ENCODE measurements around the gene GINS3. TPM values are rescaled to one million over a fixed set of nuclear protein-coding genes. Genes with fewer than 3 reads are reported as not detected.

The GINS3 gene
- total RNA-seq, 1 donor from 2014 or later, result 6.9 TPM

DNA sequence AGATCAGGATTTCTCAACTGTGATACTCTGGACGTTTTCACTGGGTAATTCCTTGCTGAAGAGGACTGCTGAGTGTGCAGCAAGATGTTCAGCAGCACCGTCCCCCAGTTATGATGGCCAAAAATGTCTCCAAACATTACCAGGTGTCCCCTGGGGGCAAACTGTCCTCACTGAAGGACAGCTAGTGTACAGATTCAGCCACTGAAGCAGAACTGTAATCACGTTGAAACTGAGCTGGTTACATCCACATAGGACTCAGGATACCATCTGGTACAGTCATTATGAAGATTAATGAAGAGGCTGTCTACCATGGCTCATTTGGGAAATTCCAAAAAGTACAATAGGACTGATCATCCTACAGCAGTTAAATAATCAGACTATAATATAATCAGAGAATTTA lies 43.3 kb upstream of the GINS3 start:
- no peak overlapping the region for H3K27ac Mint-ChIP-seq
- ATAC-seq (ENCODE audit: low read depth) (no peak), DNase-seq (no peak)
- no peaks in the 10 kb centered on the region for H3K4me1 Mint-ChIP-seq
- ChIA-PET CTCF (interaction anchor here (0.9 to 2.8 kb wide), 2 partner anchors 13 to 138 kb away, joined by 3 to 15 read pairs; no protein-coding TSS in a partner anchor), POLR2A (no interaction called here)
- intact Hi-C loops (cut with micrococcal nuclease), result no loop called here
- H3K4me3 Mint-ChIP-seq, result no peak overlapping the region
- TF ChIP-seq, protein P1, sequence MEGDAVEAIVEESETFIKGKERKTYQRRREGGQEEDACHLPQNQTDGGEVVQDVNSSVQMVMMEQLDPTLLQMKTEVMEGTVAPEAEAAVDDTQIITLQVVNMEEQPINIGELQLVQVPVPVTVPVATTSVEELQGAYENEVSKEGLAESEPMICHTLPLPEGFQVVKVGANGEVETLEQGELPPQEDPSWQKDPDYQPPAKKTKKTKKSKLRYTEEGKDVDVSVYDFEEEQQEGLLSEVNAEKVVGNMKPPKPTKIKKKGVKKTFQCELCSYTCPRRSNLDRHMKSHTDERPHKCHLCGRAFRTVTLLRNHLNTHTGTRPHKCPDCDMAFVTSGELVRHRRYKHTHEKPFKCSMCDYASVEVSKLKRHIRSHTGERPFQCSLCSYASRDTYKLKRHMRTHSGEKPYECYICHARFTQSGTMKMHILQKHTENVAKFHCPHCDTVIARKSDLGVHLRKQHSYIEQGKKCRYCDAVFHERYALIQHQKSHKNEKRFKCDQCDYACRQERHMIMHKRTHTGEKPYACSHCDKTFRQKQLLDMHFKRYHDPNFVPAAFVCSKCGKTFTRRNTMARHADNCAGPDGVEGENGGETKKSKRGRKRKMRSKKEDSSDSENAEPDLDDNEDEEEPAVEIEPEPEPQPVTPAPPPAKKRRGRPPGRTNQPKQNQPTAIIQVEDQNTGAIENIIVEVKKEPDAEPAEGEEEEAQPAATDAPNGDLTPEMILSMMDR (IDR thresholded peaks at IDR 0.05), result no peak
- no peaks in the 10 kb centered on the region for H3K36me3 Mint-ChIP-seq (ENCODE audit: low read depth)
- peaks cover 15% of the 10 kb centered on the region for H3K27me3 Mint-ChIP-seq
- no peaks in the 10 kb centered on the region for H3K9me3 Mint-ChIP-seq

DNA sequence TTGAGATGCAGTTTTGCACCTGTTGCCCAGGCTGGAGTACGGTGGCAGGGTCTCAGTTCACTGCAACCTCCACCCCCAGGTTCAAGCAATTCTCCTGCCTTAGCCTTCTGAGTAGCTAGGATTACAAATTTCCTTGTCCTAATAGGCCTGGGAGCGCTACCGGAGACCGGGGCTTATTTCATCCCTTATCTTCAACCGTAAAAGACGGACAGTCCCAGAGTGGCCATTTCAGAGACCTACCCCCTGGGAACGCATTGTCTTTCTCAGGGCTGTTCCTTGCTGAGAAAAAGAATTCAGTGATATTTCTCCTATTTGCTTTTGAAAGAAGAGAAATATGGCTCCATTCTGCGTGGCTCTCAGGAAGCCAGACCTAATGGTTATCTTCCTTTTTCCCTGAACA lies 39.6 kb upstream of the GINS3 start:
- H3K4me1 Mint-ChIP-seq, result no peaks in the 10 kb centered on the region
- peaks cover under 1% of the 10 kb centered on the region for H3K9me3 Mint-ChIP-seq
- H3K36me3 Mint-ChIP-seq (ENCODE audit: low read depth), result no peaks in the 10 kb centered on the region
- CTCF ChIA-PET, result interaction anchor here (1.7 kb wide), 1 partner anchor 135 kb away, joined by 4 read pairs; no protein-coding TSS in a partner anchor
- ATAC-seq (ENCODE audit: low read depth) (no peak), DNase-seq (no peak)
- H3K27me3 Mint-ChIP-seq, result peaks cover 13% of the 10 kb centered on the region
- intact Hi-C loops (cut with micrococcal nuclease), result loop anchor here (10.0 kb wide), 1 partner anchor 62 kb away; no protein-coding TSS in a partner anchor
- no peak overlapping the region for H3K27ac Mint-ChIP-seq
- no peak overlapping the region for H3K4me3 Mint-ChIP-seq
- POLR2A ChIA-PET, result no interaction called here
- TF ChIP-seq, protein P1 (IDR thresholded peaks at IDR 0.05), result no peak

- H3K27ac Mint-ChIP-seq, result no peak overlapping the region
- intact Hi-C loops (cut with micrococcal nuclease), result no loop called here
- H3K4me3 Mint-ChIP-seq, result no peak overlapping the region
- ChIA-PET POLR2A (no interaction called here), CTCF (no interaction called here)
- TF ChIP-seq, protein P1 (IDR thresholded peaks at IDR 0.05), result no peak
- ATAC-seq (ENCODE audit: low read depth), result no peak
- no peak for DNase-seq
- H3K9me3 Mint-ChIP-seq, result peaks cover 23% of the 10 kb centered on the region
- H3K4me1 Mint-ChIP-seq, result no peaks in the 10 kb centered on the region
- no peaks in the 10 kb centered on the region for H3K36me3 Mint-ChIP-seq (ENCODE audit: low read depth)
- H3K27me3 Mint-ChIP-seq, result peaks cover 17% of the 10 kb centered on the region
Measured at GRCh38 chr16:58360041-58360634, 32.1 kb upstream of the GINS3 start.

- intact Hi-C loops (cut with micrococcal nuclease), result no loop called here
- ChIA-PET CTCF (no interaction called here), POLR2A (no interaction called here)
- ATAC-seq (ENCODE audit: low read depth), result no peak
- TF ChIP-seq, protein P1 (IDR thresholded peaks at IDR 0.05), result no peak
- Mint-ChIP-seq H3K27ac (no peak overlapping the region), H3K27me3 (peaks cover 22% of the 10 kb centered on the region), H3K36me3 (ENCODE audit: low read depth) (no peaks in the 10 kb centered on the region), H3K4me3 (no peak overlapping the region), H3K4me1 (no peaks in the 10 kb centered on the region), H3K9me3 (peaks cover 23% of the 10 kb centered on the region)
- DNase-seq, result no peak
Measured at GRCh38 chr16:58361726-58362125, 30.5 kb upstream of the GINS3 start.

GRCh38 chr16:58363746-58364393 lies 28.4 kb upstream of the GINS3 start:
- ATAC-seq (ENCODE audit: low read depth) (no peak), DNase-seq (no peak)
- CTCF ChIA-PET, result no interaction called here
- TF ChIP-seq, protein P1 (IDR thresholded peaks at IDR 0.05), result no peak
- H3K4me3 Mint-ChIP-seq, result no peak overlapping the region
- POLR2A ChIA-PET, result no interaction called here
- no peak overlapping the region for H3K27ac Mint-ChIP-seq
- intact Hi-C loops (cut with micrococcal nuclease), result no loop called here
- H3K36me3 Mint-ChIP-seq (ENCODE audit: low read depth), result no peaks in the 10 kb centered on the region
- H3K4me1 Mint-ChIP-seq, result no peaks in the 10 kb centered on the region
- H3K9me3 Mint-ChIP-seq, result peaks cover 17% of the 10 kb centered on the region
- H3K27me3 Mint-ChIP-seq, result peaks cover 20% of the 10 kb centered on the region
